ENCODE measurements around the gene METAP1D.

- TF ChIP-seq RFX5 (IDR thresholded peaks at IDR 0.05) (no peak), MYC (IDR thresholded peaks at IDR 0.05; ENCODE audit: borderline replicate concordance, low read length) (no peak), E2F6 (IDR thresholded peaks at IDR 0.05; ENCODE audit: borderline replicate concordance, low read depth) (no peak), CTCF (IDR thresholded peaks at IDR 0.05) (no peak), POLR2A (IDR thresholded peaks at IDR 0.05; ENCODE audit: low read length) (no peak), SREBF2 (IDR thresholded peaks at IDR 0.05) (no peak), ZNF302 (CRISPR knock-in tag; IDR thresholded peaks at IDR 0.05) (no peak), EP300 (IDR thresholded peaks at IDR 0.05) (no peak), CHD4 (IDR thresholded peaks at IDR 0.05; ENCODE audit: borderline replicate concordance) (no peak)
Measured at GRCh38 chr2:172088245-172089004, 88.7 kb downstream of the METAP1D start.
